Measurements from ENCODE around the gene CAMTA2.
"Not testable (repeated sequence)": the region's sequence is repeated elsewhere in the genome, so short reads cannot be mapped to it uniquely, and the experiment has no call there.

CAMTA2 gene

DNA sequence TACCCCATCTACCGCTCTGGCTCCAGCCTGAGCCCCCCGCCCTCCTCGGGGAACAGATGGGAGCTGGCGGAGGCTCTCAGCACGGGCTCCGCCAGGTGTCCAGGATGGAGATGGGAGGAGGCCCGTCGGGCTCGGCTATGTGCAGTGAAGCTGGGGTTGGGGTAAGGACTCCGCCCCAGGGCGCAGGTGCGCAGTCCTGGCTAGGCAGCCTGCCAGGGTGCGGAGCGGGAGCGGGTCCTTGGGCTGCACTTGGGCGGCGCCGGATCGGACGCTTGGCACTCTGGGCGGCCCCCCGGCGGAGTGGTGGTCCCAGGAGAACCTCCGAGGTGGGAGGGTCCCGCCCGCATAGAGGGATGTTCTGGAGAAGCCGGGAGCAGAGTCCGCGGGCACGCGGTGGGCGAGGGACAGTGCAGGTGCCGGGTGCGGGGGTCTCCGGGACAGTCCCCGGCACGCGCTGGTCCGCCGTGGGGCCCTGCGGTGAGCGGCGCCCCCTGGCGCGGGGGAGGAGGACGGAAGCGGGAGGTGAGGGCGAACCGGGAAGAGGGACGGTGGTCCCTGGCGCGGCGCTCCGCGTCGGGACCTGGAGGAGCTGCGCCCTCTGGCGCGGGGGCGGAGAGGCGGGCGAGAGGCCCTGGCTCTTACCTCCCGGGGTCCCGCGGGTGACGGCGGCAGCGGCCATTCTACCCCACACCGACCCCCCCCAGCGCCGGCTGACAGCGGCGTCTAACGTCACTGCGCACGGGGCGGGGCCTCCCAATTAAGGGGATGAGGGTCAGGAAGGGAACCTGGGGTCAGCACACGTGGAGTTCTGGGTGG lies at the start of gene CAMTA2:
CAMTA2 (minus strand) TSS at position 725 of the 816 bp plus-strand sequence. CDS start 1,453 bp downstream, outside the sequence.
- peak; percentile 82 to 83 for DNase-seq

GRCh38 chr17:5035315-5035714 lies 47.8 kb upstream of the CAMTA2 start, which contains the start of gene SLC52A1:
SLC52A1 (minus strand) TSS chr17:5035426; CDS start chr17:5034606, 820 bp downstream.
- no peak for DNase-seq

- DNase-seq, result no peak
Measured at GRCh38 chr17:5034651-5035050, 47.2 kb upstream of the CAMTA2 start.

DNA sequence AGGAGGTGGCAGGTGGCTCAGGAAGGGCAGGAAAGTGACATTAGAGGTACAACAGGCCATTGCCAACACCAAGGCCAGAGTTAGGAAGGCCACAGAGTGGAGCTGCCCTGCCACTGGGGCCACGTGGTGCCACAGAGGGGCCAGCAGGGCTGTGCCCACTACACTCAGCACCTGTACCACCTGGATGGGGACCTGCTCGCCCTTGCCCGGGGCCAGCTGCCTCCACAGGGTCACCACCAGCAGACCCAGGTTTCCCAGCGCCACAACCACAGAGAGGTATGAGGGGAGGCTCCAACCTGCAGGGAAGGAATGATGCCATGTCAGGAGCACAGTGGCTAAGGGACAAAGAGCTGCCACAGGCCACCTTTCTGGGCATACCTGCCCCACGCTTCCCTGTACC lies 46.6 kb upstream of the CAMTA2 start:
- DNase-seq, result no peak

- no peak for DNase-seq
Measured at GRCh38 chr17:5033352-5034015, 46.0 kb upstream of the CAMTA2 start.

DNA sequence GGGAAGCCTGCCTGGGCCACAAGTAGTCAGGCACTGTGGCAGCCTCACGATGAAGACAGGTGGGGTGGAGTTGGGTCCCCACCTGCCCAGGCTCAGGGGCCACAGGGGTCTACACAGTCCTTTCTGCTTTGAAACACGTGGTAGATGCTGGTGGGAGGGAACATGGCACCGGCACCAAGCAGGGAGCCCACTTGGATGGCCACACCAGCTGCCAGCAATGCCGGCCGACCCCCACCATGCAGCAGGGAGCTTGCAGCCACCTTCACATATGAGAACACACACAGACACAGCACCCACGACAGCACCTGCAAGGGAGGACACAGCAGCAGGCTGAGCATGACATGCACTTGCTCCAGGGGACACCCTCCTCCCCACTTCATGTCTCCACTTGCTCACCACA lies 45.4 kb upstream of the CAMTA2 start:
- no peak for DNase-seq

- peak; percentile 81 for DNase-seq
Measured at GRCh38 chr17:5031365-5032082, 44.0 kb upstream of the CAMTA2 start.

DNA sequence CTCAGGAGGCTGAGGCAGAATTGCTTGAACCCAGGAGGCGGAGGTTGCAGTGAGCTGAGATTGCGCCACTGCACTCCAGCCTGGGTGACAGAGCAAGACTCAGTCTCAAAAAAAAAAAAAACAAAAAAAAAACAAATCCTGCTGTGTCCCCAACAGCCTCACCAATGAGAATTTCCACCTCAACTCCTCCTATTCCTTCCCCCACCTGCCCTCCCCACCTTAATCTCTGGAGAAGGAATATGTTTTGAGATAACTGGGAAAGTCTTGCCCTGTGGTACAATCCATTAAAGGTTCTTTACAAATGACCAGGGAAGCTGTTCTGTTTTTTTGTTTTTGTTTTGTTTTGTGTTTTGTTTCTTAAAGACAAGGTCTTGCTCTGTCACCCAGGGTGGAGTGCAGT lies 42.7 kb upstream of the CAMTA2 start:
- not testable (repeated sequence) for DNase-seq

- no peak for DNase-seq
Measured at GRCh38 chr17:5027916-5028315, 40.4 kb upstream of the CAMTA2 start.

DNA sequence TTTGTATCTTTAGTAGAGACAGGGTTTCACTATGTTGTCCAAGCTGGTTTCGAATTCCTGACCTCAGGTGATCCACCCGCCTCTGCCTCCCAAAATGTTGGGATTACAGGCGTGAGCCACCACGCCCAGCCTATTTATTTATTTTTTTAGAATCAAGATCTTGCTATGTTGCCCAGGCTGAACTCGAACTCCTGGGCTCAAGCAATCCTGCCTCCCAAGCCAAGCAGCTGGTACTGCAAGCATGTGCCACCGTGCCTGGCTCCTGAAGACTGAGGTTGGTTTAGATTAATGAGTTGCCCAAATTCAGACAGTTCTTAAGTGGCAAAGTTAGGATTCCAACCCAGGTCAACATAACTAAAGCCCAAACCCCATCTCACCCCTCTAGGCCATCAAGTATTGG lies 39.8 kb upstream of the CAMTA2 start:
- no peak for DNase-seq

DNA sequence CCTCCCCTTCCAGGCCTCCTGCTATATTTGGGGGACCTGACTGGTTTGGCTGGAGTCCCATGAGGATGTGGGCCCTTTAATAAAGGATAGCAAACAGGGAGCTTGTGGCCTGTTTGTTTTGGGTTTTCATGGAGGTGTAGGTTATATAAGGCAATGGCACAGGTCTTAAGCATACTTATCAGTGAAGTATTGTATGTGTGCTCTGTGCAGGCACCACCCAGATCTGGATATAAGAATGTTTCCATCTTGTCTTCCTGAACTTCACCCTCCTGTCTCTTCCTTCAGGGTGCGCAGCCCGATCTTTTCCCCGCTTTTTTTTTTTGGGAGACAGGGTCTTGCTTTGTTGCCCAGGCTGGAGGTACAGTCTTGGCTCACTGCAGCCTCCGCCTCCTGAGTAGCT lies 37.1 kb upstream of the CAMTA2 start:
- no peak for DNase-seq

DNA sequence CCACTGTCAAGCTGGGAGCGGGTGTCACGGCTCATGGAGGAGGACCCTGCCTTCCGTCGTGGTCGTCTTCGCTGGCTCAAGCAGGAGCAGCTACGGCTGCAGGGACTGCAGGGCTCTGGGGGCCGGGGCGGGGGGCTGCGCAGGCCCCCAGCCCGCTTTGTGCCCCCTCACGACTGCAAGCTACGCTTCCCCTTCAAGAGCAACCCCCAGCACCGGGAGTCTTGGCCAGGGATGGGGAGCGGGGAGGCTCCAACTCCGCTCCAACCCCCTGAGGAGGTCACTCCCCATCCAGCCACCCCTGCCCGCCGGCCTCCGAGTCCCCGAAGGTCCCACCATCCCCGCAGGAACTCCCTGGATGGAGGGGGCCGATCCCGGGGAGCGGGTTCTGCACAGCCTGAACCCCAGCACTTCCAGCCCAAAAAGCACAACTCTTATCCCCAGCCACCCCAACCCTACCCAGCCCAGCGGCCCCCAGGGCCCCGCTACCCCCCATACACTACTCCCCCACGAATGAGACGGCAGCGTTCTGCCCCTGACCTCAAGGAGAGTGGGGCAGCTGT lies 36.2 kb upstream of the CAMTA2 start:
- DNase-seq, result no peak

- no peak for DNase-seq
Measured at GRCh38 chr17:5022171-5022711, 34.8 kb upstream of the CAMTA2 start.

DNA sequence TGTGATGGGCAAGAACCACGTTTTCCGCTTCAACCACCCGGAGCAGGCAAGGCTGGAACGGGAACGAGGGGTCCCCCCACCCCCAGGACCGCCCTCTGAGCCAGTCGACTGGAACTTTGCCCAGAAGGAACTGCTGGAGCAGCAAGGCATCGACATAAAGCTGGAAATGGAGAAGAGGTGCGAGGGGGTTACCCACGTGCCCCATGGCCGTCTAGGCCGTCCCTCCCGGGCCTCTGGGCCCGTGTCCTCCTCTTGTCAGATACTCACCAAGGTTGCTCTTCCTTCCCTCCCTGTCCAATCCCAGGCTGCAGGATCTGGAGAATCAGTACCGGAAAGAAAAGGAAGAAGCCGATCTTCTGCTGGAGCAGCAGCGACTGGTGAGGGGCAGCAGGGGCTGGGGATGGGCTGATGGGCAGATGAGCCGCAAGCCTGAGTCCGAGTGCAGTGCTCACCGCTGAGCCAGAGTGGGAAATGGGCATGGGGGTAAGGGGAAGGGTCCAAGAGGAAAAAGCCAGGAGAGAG lies 33.1 kb upstream of the CAMTA2 start:
- DNase-seq, result no peak

DNA sequence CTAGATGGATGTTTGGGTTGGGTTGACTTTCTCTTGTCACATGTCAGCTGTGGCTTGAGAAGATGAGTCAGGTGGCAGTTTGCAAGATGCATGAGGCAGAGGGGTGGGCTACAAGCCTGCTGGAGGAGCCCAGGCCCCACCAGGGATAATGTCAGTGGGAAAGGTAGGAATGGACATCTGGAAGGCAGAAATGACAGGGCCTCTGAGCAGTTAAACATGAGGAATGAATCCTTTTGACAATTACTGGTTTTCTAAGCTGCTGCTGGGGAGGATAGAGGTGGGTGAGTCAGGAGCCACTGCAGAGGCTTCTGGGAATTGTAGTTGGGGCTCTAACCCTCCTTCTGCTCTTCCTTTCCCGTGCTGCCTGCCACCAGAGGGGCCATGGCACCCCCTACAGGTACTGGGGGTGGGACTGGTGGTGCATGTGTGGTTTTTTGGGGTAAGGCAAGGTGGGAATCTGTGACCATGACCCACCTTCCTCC lies 32.0 kb upstream of the CAMTA2 start:
- no peak for DNase-seq

DNA sequence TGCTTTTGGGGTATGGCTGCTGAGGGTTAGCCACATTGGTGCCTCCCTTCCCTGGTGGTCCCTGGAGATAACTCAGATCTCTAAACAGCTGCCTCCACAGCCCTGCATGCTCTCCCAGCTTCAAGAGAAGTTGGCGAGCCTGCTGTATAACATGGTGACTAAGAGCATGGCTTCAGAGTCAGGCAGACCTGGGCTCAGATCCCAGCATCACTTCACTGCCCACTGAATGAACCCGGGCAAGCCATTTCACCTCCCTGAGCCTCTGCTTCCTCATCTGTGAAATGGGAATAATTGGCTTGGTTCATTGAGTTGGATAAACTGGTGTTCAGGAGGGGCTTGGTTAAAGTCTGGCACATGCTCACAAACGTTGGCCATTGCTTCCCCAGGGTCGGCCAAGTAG lies 26.9 kb upstream of the CAMTA2 start:
- no peak for DNase-seq

- DNase-seq, result no peak
Measured at GRCh38 chr17:5011928-5012327, 24.5 kb upstream of the CAMTA2 start.

- DNase-seq, result no peak
Measured at GRCh38 chr17:5003214-5003867, 15.9 kb upstream of the CAMTA2 start.

GRCh38 chr17:5002121-5002788 lies 14.8 kb upstream of the CAMTA2 start:
- no peak for DNase-seq

GRCh38 chr17:5000237-5000639 lies 12.8 kb upstream of the CAMTA2 start:
- no peak for DNase-seq

DNA sequence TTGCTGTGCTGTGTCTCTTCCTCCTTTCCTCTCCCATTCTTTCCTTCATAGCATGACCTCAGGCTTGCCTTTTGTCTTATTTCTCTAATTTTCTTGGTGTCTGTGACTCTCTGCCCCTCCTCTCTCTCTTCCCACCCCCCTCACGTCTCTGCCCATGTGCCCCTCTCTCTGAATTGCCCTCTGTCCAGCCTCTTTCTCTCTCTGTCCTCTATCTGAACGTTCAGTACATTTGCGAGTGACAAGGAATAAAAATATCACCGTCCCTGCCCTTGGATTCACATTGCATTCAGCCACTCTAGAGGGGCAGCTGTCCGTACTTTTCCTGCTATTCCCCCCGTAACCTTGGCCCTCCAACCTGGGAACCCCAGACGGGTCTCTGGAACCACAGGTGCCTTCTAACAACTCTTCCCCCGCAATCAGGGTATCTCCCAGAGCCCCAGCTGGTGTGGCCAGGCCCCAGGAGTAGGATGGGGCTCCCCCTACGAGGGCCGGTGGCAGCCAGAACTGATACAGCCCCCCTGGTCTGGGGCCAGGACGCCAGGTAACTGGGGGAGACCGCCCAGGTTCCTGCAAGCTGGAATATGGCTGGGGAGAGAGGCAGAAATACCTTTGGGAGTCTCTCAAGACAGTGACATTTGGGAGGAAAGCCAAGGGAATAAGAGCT lies 12.1 kb upstream of the CAMTA2 start:
- DNase-seq, result no peak
